Ishikawa (cell line): ENCODE results near the gene KCNQ1.

ENCODE experiments used
- CEBPB ChIP-seq: IDR thresholded peaks from 2 replicates; pipeline ENCODE4 v1.6.1; 2012
- CREB1 ChIP-seq: IDR thresholded peaks from 2 replicates; pipeline ENCODE4 v1.6.1; 2012; ENCODE audit warnings: low read depth
- EGR1 ChIP-seq: IDR thresholded peaks from 2 replicates; pipeline ENCODE4 v1.6.1; 2012
- EP300 ChIP-seq: IDR thresholded peaks from 2 replicates; pipeline ENCODE4 v1.6.1; 2012; ENCODE audit warnings: borderline replicate concordance
- FOXM1 ChIP-seq: IDR thresholded peaks from 2 replicates; pipeline ENCODE4 v1.6.1; 2012; ENCODE audit warnings: low read depth, borderline replicate concordance
- NFIC ChIP-seq: IDR thresholded peaks from 2 replicates; pipeline ENCODE4 v1.6.1; 2012
- RAD21 ChIP-seq: IDR thresholded peaks from 2 replicates; pipeline ENCODE4 v1.6.1; 2012; ENCODE audit warnings: low read depth
- REST ChIP-seq: IDR thresholded peaks from 2 replicates; pipeline ENCODE4 v1.6.1; 2012; ENCODE audit warnings: low read depth, mild to moderate bottlenecking
- TAF1 ChIP-seq: IDR thresholded peaks from 2 replicates; pipeline ENCODE4 v1.6.1; 2012; ENCODE audit warnings: low read depth, mild to moderate bottlenecking
- TCF12 ChIP-seq: IDR thresholded peaks from 2 replicates; pipeline ENCODE4 v1.6.1; 2012; ENCODE audit warnings: low read depth
- TEAD4 ChIP-seq: IDR thresholded peaks from 2 replicates; pipeline ENCODE4 v1.6.1; 2012
- USF1 ChIP-seq: IDR thresholded peaks from 2 replicates; pipeline ENCODE4 v1.6.1; 2012
- YY1 ChIP-seq: IDR thresholded peaks from 2 replicates; pipeline ENCODE4 v1.6.1; 2012; ENCODE audit warnings: low read depth
- TF ChIP-seq, protein P1 (sequence below): IDR thresholded peaks from 2 replicates; pipeline ENCODE4 v1.6.1; 2012

DNA sequence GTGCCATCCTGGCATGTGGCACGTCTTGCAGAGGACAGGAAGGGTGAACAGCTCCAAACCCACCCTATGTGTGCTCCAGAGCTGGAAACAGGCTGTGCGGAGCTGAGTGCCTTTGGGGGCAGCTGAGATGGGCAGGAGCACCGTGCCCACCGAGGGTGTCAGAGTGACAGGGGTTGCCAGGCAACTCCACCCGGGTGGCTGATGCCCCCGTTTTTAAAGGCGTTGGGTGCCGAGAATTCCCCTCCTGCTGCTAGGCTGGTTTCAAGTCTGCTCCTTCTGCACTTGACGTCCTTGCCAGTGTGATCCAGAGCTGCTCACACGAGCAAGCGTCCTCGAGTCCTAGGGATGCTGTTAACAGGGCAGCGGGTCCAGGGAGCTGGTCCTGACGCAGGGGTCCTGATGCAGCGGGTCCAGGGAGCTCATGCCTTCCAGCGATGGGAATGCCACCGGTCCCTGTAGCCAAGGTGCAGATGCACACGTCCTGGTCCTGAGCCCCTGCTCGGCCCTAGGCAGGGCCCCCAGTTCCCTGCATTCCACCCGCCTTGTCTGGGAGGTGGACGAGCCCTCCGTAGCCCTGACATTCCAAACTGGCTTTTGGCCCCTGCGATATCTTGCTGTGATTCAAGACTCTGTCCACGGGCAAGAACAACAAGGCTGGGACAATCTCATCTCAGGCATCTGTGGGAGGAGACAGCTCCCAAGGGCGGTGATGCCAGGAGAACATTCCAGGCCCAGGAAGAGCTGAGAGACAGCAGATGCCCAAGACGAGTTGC is 4.9 kb downstream of the KCNQ1 start:
- TF ChIP-seq USF1: no peak
- TF ChIP-seq RAD21: no peak
- no peak for TF ChIP-seq YY1
- TF ChIP-seq EP300: no peak
- TF ChIP-seq TAF1: no peak
- no peak for TF ChIP-seq EGR1
- TF ChIP-seq CREB1: no peak
- no peak for TF ChIP-seq REST
- TF ChIP-seq, protein P1, sequence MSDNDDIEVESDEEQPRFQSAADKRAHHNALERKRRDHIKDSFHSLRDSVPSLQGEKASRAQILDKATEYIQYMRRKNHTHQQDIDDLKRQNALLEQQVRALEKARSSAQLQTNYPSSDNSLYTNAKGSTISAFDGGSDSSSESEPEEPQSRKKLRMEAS: no peak
- TF ChIP-seq TCF12: no peak
- no peak for TF ChIP-seq TEAD4
- TF ChIP-seq CEBPB: no peak
- no peak for TF ChIP-seq NFIC
- TF ChIP-seq FOXM1: no peak
